Globus pallidus (tissue), 1 donor: Measurements from ENCODE around the gene WSB1.
"Not testable (repeated sequence)": the region's sequence is repeated elsewhere in the genome, so short reads cannot be mapped to it uniquely, and the experiment has no call there.

Source experiments
- DNase-seq: peaks from one replicate; pipeline ENCODE4 v3.0.0-alpha.2; 2015; ENCODE audit warnings: low spot score

Gene WSB1

GRCh38 chr17:27279132-27279531 lies 14.8 kb upstream of the WSB1 start:
- not testable (repeated sequence) for DNase-seq

GRCh38 chr17:27280527-27280926 lies 13.4 kb upstream of the WSB1 start:
- no peak for DNase-seq

DNA sequence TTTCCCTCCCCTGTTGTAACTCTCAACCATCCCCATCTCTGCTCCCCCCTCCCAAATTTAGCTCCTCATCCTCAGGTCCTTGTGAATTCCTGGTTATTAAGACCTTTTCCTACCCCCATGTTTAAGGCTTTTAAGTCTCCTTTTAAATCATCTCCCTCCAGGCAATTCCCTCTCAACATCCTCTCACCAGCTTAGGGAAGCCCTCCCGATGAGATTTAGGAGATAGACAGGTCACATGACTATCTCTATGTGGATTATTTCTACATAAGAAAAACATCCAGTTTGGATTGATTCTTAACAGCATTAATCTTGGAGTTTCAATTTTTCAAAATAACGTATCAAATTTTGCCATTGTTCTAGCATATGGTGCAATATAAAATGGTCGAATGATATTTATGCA lies 12.5 kb upstream of the WSB1 start:
- no peak for DNase-seq

GRCh38 chr17:27282054-27282551 lies 11.8 kb upstream of the WSB1 start:
- no peak for DNase-seq

DNA sequence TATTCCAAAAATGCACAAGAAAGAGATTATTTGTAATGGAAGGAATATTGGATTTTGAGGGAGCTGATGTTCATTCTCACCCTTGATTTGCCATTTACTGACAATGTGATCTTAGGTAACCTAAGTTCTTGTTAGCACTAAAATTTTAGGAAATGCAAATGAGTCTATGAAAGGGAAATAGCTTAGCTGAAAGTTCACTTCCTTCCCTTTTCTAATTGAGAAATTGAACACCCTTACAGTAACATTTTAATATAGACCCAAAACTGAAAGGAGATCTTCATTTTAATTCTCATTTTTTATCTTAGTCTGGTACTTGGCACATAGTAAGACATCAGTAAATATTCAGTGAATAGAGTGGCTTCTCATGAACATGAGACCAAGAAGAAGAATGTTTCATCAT lies 10.9 kb upstream of the WSB1 start:
- no peak for DNase-seq

GRCh38 chr17:27283751-27284150 lies 10.2 kb upstream of the WSB1 start:
- DNase-seq: no peak

DNA sequence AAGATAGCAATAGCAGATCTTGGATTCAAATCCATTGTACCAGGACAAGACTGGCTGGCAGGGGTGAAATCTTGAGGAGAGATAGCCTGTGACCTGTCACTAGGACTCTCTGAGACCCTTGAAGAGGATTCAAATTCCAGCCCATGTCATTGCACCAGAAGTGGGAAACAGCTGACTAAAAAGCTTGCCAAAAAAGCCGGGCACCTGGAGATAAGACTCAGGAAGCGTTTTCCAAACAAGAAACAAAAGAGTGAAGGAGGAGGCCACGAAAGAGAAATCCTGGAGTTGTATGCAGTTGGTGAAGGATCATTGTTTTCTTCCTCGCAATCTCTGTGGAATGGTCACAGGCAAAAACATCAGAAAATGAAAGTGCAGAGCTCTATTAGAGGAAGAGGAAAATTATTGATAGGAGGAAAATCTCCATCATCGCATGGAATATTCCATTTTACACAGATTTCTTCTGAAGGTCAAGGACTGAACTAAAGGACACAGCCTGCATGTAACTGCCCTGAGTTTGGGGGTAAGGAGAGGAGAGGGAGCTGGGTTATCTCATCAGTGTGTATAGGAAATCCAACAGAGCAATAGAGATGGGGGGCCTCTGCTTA lies 9.0 kb upstream of the WSB1 start:
- DNase-seq: no peak

DNA sequence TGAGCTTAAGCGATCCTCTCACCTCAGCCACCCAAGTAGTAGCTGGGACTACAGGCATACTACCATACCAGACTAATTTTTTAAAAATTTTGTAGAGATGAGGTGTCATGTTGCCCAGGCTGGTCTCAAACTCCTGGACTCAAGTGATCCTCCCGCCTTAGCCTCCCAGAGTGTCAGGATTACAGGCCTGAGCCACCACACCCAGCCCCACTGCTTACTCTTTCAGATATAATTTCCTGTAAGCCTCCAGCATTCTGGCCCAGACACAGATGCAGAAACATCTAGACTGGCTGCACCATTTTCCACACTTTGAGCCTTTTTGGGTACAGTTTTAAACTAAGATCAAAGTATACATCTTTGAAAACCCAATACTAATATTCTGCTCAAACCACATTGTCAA lies 8.4 kb upstream of the WSB1 start:
- DNase-seq: no peak

- no peak for DNase-seq
Observed at GRCh38 chr17:27288183-27288582, 5.7 kb upstream of the WSB1 start.

GRCh38 chr17:27289856-27290255 lies 4.1 kb upstream of the WSB1 start:
- DNase-seq: no peak

- no peak for DNase-seq
Observed at GRCh38 chr17:27290916-27291598, 2.9 kb upstream of the WSB1 start.

GRCh38 chr17:27293359-27293897 lies 486 bp upstream of the WSB1 start:
- no peak for DNase-seq

GRCh38 chr17:27294689-27295630 lies 1.0 kb downstream of the WSB1 start:
- DNase-seq: peak; percentile 74

- no peak for DNase-seq
Observed at GRCh38 chr17:27295945-27296344, 2.0 kb downstream of the WSB1 start.

DNA sequence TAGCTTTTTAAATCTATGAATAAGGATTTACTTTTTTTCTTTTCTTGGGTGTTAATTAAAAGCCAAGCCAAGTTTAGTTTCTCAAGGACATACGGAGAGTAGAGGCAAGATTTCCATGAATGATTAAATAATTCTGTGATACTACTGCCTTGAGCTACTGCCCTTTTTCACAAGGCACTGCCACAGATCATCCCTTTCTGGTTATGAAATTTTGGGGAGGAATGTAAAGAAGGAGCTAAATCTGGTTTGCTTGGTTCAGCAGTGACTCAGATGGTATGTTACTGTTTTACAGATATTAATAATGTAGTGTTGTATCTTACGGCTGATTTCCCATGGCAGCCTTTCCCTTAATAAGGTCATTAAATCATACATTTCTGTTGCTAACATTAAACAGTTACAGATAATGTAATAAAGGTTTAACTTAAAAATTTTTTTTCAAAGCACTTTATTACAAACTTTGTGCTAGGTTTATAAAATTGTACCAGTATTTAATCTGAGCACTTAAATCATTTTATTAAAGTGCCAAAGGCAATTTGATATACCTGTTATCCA lies 2.6 kb downstream of the WSB1 start:
- no peak for DNase-seq

GRCh38 chr17:27299384-27300049 lies 5.6 kb downstream of the WSB1 start:
- no peak for DNase-seq

GRCh38 chr17:27303734-27304133 lies 9.8 kb downstream of the WSB1 start:
- no peak for DNase-seq

DNA sequence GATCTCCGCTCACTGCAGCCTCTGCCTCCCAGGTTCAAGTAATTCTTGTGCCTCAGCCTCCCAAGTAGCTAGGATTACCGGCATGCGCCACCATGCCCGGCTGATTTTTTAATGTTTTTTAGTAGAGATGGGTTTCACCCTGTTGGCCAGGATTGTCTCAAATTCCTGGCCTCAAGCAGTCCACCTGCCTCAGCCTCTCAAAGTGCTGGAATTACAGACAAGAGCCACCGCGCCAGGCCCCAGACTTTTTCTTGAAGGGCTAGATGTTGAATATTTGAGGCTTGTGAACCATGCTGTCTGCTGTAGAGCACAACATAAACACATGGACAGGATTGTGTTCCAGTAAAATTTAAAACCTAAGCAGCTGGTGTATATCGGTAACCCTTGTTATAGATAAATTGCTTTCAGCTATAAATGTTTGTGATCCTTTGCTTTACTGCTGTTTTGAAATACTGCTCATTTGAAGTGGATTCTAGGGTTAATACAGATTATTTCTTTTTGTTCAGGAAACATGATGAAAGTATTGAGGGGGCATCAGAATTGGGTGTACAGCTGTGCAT lies 12.4 kb downstream of the WSB1 start:
- DNase-seq: no peak

DNA sequence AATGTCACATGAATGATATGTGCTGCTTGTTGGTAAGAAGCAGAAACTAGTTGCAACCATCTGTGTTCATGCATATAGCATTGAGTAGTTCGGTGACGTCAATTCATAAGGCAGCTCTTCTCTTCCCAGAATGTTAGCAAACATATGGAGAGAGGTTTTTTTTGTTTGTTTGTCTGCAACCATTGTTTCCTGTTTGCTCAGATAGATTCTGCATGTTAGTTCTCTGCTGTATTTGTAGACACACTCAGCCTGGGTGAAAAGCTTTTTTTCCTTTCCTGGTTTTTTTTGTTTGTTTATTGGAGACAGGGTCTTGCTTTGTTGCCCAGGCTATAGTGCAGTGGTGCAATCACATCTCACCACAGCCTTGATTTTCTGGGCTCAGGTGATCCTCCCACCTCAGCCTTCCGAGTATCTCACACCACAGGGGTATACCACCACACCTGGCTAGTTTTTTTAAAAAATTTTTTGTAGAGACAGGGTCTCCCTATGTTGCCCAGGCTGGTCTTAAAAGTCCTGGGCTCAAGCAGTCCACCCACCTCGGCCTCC lies 16.7 kb downstream of the WSB1 start:
- no peak for DNase-seq

DNA sequence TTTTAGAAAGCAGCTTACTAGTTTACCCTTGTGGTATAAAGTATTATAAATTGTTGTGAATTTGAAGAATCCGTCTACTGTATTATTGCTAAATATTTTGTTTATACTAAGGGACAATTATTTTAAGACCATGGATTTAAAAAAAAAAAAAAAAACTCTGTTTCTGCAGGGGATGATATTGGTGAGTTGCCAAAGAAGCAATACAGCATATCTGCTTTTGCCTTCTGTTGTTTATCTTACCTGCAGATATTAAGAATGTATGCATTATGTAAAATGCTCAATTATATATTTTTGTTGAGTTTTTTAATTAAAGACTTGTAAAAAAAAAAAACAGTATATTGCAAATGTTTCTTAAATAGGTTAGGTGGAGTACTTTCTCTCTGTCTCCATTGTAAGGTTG lies 19.4 kb downstream of the WSB1 start:
- no peak for DNase-seq

DNA sequence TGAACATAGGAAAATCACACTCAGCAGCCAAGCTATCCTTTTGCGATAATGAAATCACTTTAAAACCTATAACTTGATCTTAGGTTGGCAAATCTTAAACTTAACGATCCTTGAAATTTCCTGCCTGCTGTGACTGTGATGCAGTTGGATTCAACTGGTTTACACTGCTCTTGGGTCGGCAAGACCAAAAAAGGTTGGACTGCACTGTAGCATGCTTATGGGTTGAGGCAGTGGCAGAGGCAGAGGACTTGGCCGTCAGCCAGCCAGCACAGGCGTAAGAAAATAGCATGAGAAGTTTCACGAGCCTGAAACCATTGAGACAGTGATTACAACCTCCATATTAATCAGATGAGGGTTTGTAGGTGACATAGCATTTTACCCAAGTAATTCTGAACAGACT lies 21.4 kb downstream of the WSB1 start:
- DNase-seq: no peak
